ENCODE measurements around the gene UCN2.

UCN2 gene

DNA sequence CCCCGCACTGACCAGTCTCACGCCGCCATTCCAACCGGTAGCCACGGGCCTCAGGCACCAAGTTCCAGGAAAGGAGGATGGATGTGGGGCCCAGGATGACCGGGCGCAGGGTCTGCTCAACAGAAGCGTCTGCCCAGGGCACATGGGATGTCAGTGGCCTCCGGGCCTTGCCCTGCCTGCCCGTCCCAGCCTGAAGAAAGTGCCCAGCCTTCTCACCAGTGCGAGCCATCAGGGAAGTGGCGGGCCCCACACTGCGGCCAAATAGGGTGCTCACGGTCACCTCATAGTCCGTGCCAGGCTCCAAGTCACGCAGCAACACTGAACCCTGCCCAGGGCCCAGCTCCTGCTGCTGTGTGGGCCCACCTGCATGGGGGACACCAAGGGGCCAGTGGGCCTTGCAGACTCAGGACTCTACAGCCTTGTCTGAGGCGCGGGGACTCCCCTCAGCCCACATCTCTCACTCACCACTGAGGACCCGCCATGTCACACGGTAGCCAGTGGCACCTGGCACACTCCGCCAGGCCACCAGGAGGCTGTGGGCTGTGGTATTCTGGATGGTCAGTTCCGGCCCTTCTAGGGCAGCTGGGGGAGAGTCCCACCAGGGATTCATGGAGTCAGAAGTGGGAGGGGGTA, 28.4 kb upstream of the UCN2 start (continued):
- TF ChIP-seq, protein P1, sequence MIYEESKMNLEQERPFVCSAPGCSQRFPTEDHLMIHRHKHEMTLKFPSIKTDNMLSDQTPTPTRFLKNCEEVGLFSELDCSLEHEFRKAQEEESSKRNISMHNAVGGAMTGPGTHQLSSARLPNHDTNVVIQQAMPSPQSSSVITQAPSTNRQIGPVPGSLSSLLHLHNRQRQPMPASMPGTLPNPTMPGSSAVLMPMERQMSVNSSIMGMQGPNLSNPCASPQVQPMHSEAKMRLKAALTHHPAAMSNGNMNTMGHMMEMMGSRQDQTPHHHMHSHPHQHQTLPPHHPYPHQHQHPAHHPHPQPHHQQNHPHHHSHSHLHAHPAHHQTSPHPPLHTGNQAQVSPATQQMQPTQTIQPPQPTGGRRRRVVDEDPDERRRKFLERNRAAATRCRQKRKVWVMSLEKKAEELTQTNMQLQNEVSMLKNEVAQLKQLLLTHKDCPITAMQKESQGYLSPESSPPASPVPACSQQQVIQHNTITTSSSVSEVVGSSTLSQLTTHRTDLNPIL (CRISPR knock-in tag; IDR thresholded peaks at IDR 0.05; ENCODE audit: low read depth) = no peak
- TF ChIP-seq ZNF8 (CRISPR knock-in tag; IDR thresholded peaks at IDR 0.05) (no peak), OSR1 (CRISPR knock-in tag; IDR thresholded peaks at IDR 0.05) (no peak), PPARA (CRISPR knock-in tag; IDR thresholded peaks at IDR 0.05; ENCODE audit: borderline replicate concordance) (no peak), ESRRG (CRISPR knock-in tag; IDR thresholded peaks at IDR 0.05) (no peak)

- no peak for TF ChIP-seq BACH2 (CRISPR knock-in tag; IDR thresholded peaks at IDR 0.05; ENCODE audit: borderline replicate concordance)
- ATAC-seq = no peak
Measured at GRCh38 chr3:48591436-48591835, 27.9 kb upstream of the UCN2 start.

DNA sequence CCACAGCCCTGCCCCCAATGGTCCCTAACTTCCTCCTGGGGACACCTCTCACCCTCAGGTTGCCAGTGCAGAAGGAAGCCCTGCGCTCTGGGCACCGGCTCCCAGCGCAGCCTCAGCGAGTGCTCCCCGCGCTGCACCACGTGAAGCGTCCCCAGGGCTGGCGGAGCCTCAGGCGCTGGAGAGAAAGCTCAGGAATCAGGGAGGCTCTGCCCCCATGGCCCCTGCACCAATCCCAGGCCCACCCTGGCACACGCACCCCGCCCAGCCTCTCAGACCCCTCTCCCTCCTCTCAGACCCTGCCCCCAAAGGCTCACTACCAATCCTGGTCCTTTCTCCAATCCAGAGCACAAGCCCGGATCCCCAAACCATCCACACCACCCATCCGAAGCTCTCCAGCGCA, 24.6 kb upstream of the UCN2 start:
- ATAC-seq = no peak
- no peak for TF ChIP-seq ESRRG (CRISPR knock-in tag; IDR thresholded peaks at IDR 0.05)
- no peak for TF ChIP-seq GLIS3 (CRISPR knock-in tag; IDR thresholded peaks at IDR 0.05)
- TF ChIP-seq ZFP3 (CRISPR knock-in tag; IDR thresholded peaks at IDR 0.05) = no peak
- TF ChIP-seq, protein P1 (CRISPR knock-in tag; IDR thresholded peaks at IDR 0.05; ENCODE audit: low read depth) = no peak
- TF ChIP-seq PATZ1 (CRISPR knock-in tag; IDR thresholded peaks at IDR 0.05; ENCODE audit: borderline replicate concordance) = no peak

- ATAC-seq = no peak
- TF ChIP-seq ESRRG (CRISPR knock-in tag; IDR thresholded peaks at IDR 0.05) (no peak), POU6F1 (CRISPR knock-in tag; IDR thresholded peaks at IDR 0.05; ENCODE audit: borderline replicate concordance, low read depth) (no peak), GLIS3 (CRISPR knock-in tag; IDR thresholded peaks at IDR 0.05) (no peak), ZNF8 (CRISPR knock-in tag; IDR thresholded peaks at IDR 0.05) (no peak), BACH2 (CRISPR knock-in tag; IDR thresholded peaks at IDR 0.05; ENCODE audit: borderline replicate concordance) (no peak), ZFP3 (CRISPR knock-in tag; IDR thresholded peaks at IDR 0.05) (no peak), SNAI2 (CRISPR knock-in tag; IDR thresholded peaks at IDR 0.05) (no peak), PATZ1 (CRISPR knock-in tag; IDR thresholded peaks at IDR 0.05; ENCODE audit: borderline replicate concordance) (no peak), CSDC2 (CRISPR knock-in tag; IDR thresholded peaks at IDR 0.05) (no peak), TOX (CRISPR knock-in tag; IDR thresholded peaks at IDR 0.05; ENCODE audit: borderline replicate concordance) (no peak)
- TF ChIP-seq, protein P2, sequence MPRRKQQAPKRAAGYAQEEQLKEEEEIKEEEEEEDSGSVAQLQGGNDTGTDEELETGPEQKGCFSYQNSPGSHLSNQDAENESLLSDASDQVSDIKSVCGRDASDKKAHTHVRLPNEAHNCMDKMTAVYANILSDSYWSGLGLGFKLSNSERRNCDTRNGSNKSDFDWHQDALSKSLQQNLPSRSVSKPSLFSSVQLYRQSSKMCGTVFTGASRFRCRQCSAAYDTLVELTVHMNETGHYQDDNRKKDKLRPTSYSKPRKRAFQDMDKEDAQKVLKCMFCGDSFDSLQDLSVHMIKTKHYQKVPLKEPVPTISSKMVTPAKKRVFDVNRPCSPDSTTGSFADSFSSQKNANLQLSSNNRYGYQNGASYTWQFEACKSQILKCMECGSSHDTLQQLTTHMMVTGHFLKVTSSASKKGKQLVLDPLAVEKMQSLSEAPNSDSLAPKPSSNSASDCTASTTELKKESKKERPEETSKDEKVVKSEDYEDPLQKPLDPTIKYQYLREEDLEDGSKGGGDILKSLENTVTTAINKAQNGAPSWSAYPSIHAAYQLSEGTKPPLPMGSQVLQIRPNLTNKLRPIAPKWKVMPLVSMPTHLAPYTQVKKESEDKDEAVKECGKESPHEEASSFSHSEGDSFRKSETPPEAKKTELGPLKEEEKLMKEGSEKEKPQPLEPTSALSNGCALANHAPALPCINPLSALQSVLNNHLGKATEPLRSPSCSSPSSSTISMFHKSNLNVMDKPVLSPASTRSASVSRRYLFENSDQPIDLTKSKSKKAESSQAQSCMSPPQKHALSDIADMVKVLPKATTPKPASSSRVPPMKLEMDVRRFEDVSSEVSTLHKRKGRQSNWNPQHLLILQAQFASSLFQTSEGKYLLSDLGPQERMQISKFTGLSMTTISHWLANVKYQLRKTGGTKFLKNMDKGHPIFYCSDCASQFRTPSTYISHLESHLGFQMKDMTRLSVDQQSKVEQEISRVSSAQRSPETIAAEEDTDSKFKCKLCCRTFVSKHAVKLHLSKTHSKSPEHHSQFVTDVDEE (CRISPR knock-in tag; IDR thresholded peaks at IDR 0.05) = no peak
Measured at GRCh38 chr3:48587686-48588085, 24.1 kb upstream of the UCN2 start.
